Ectodermal cell (in vitro differentiated cells): ENCODE data around the gene CBX6.

Source experiments
- H3K27ac ChIP-seq: 2 replicates; pipeline ENCODE4 v1.7.0; 2013; ENCODE audit warnings: mild to moderate bottlenecking, low read depth, low read length; ENCODE audit not compliant: insufficient read depth, poor library complexity, severe bottlenecking
- H3K27me3 ChIP-seq: 2 replicates; pipeline ENCODE4 v1.7.0; 2013; ENCODE audit warnings: mild to moderate bottlenecking, low read length; ENCODE audit not compliant: insufficient read depth, control insufficient read depth, poor library complexity, severe bottlenecking
- H3K36me3 ChIP-seq: one replicate; pipeline ENCODE4 v1.7.0; 2013; ENCODE audit warnings: low read length; ENCODE audit not compliant: control insufficient read depth, insufficient read depth
- H3K4me1 ChIP-seq: one replicate; pipeline ENCODE4 v1.7.0; 2013; ENCODE audit warnings: low read length; ENCODE audit not compliant: control insufficient read depth, insufficient read depth
- H3K4me3 ChIP-seq: 2 replicates; pipeline ENCODE4 v1.7.0; 2013; ENCODE audit warnings: low read depth, low read length, control low read depth; ENCODE audit not compliant: insufficient read depth
- H3K9me3 ChIP-seq: 2 replicates; pipeline ENCODE4 v1.7.0; 2013; ENCODE audit warnings: mild to moderate bottlenecking, low read length, moderate library complexity; ENCODE audit not compliant: control insufficient read depth
- WGBS, 2 experiments: methylation state at CpG; one replicate each; pipeline ENCODE4 v1.1.7; 2013; ENCODE audit warnings: missing lambda C conversion rate in 2 of 2; 5-methylcytosine and 5-hydroxymethylcytosine counted together

CBX6 gene

DNA sequence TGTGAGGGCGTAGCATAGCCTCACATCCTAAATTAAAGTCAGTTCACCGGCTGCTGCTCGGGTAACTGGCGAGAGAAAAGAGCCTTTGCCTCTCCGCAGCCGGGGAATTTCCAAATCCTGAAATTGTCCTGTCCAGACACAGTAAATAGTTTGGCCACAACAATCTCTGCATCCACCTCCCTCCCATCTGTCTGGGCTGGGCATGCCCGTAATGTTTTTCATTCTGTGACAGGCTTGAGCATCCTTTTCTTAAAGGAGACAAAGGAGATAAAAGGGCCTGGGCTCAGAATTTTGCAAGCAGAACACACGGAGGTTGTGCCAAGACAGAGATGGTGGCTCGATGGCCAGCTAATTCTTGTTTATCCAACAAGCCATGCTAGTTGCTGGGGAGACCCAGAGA lies 19.2 kb upstream of the CBX6 start:
- WGBS, 2 experiments = 78 to 83% methylated on average over 9 of the region's 9 CpGs
- Histone ChIP-seq H3K36me3 (no peaks in the 10 kb centered on the region), H3K4me3 (no peak overlapping the region), H3K4me1 (no peaks in the 10 kb centered on the region), H3K27me3 (no peaks in the 10 kb centered on the region), H3K9me3 (no peaks in the 10 kb centered on the region), H3K27ac (no peak overlapping the region)

DNA sequence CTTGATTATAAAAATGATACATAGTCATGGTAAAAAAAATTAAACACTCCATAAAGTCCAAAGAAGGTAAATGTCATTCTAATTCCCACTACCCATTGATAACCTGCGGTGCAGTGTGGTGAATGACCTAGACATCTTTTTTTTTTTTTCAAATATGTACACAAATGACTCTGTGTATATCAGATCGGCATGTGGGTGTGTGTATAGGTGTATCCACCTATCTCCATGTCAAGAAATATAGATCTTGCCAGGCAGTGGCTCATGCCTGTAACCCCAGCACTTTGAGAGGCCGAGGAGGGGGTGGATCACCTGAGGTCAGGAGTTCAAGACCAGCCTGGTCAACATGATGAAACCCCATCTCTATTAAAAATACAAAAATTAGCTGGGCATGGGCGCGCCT lies 18.4 kb upstream of the CBX6 start:
- H3K36me3 ChIP-seq = no peaks in the 10 kb centered on the region
- H3K4me3 ChIP-seq = no peak overlapping the region
- no peaks in the 10 kb centered on the region for H3K4me1 ChIP-seq
- WGBS, 2 experiments = 83 to 87% methylated on average over 3 to 5 of the region's 5 CpGs
- no peaks in the 10 kb centered on the region for H3K27me3 ChIP-seq
- no peak overlapping the region for H3K27ac ChIP-seq
- no peaks in the 10 kb centered on the region for H3K9me3 ChIP-seq

DNA sequence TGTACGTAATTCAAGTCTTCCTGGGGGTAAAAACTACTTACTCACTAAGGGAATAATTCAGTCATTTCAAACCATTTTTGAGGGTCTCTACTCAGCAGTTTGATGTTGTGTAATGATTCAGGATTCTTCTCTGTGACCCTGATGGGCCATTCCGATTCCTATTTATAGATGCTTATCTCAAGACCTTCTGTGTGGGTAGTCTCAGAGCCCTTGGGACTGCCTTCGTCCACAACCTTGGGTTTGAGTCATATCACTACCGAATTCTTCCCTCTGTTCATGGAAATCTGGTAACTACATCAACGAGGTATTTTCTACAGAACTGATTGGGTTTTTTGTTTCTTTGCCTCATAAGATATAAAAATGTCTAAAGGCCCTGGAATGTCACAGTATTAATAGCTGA lies 14.3 kb upstream of the CBX6 start:
- Histone ChIP-seq H3K36me3 (no peaks in the 10 kb centered on the region), H3K9me3 (no peaks in the 10 kb centered on the region), H3K27me3 (no peaks in the 10 kb centered on the region), H3K4me1 (no peaks in the 10 kb centered on the region), H3K27ac (no peak overlapping the region), H3K4me3 (no peak overlapping the region)
- 81 to 92% methylated on average over 4 to 5 of the region's 5 CpGs for WGBS, 2 experiments

DNA sequence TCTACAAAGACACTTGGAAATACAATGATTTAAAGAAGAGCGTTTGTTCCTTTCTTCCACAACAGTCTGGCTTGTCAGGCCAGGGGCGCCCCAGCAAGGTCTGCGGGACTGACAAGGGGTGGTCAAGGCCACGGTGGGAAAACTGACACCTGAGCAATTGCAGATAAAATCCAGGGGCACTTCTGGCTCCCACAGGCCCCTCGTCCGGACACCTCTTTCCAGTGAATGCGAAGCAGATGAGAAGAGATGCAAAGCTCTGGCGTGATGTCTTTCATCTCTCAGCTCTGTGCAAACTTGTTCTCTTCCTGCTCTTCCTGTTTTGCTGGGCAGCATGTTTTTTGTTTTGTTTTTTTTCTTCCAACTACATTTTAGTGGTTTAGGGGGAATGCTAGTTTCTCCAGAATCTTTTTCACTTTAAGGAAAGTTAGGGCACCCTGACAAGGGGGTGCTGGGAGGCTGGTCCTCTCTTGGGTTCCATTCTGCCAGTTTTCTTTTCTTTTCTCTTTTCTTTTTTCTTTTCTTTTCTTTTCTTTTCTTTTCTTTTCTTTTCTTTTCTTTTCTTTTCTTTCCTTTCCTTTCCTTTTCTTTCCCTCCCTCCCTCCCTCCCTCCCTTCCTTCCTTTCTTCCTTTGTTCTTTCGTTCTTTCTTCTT lies 11.1 kb upstream of the CBX6 start:
- WGBS, 2 experiments = 74 to 76% methylated on average over 9 of the region's 9 CpGs
- Histone ChIP-seq H3K4me3 (no peak overlapping the region), H3K27ac (no peak overlapping the region), H3K36me3 (no peaks in the 10 kb centered on the region), H3K9me3 (no peaks in the 10 kb centered on the region), H3K27me3 (no peaks in the 10 kb centered on the region), H3K4me1 (no peaks in the 10 kb centered on the region)

DNA sequence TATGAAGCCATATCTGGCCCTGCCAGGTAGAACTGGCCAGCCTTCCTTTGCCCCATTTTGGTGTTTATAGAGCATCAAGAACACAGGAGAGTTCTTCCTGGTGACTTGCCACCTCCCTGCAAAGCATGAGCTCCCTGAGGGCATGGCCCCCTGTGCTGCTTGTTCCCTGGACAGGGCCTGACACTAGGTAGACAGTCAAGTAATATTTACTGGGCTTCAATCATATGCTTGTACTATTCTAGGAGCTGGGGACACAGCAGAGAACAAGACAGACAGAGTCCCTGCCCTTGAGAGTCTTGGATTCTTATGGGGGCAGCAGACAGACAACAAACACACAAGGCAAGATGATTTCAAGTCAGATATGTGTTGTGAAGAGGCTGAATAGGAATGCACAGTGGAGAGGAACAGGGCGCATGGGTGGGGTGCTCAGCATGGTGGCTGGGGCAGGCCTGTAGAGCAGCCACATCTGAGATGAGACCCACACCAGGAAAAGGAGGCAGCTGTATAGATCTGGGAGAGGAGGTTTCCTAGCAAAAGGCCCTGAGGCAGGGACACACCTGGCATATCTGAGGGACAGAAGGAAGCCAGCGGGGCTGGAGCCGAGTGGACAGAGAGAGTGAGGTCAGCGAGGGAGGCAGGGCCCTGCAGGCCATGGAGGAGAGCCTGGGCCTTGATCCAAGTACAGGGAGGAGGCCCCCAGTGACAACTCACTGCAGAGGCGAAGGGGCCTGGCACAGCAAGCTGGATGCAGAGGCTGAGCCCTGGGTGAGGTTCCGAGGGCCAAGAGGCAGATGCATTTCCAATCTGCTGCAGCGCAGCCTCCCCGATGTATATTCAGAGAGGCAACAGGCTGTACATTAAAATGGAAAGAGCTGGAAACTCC lies 10.2 kb upstream of the CBX6 start:
- no peak overlapping the region for H3K4me3 ChIP-seq
- no peaks in the 10 kb centered on the region for H3K27me3 ChIP-seq
- no peaks in the 10 kb centered on the region for H3K36me3 ChIP-seq
- WGBS, 2 experiments = 89 to 90% methylated on average over 8 of the region's 8 CpGs
- H3K27ac ChIP-seq = no peak overlapping the region
- no peaks in the 10 kb centered on the region for H3K9me3 ChIP-seq
- H3K4me1 ChIP-seq = no peaks in the 10 kb centered on the region

DNA sequence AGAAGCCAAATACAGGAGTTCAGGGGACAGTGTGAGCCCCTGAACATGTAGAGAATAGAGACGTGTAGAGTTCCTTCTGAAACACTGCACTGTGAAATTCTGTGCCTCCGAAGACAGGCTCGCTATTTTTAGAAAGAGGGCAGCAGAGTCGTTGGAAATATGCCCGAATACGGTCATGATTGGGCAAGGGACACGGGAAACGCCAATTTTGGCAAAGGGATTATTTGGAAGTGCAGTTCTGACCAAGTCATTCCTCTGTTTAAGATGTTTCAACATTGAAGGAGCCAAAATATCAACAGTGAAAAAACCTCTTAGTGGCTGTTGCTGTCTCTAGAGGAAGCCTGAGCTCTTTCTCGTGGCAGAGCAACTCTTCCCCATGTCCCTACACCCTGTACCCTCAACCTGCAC lies 9.5 kb upstream of the CBX6 start:
- Histone ChIP-seq H3K4me3 (no peak overlapping the region), H3K9me3 (no peaks in the 10 kb centered on the region), H3K36me3 (no peaks in the 10 kb centered on the region), H3K27me3 (no peaks in the 10 kb centered on the region), H3K4me1 (no peaks in the 10 kb centered on the region), H3K27ac (no peak overlapping the region)
- 89 to 90% methylated on average over 9 of the region's 9 CpGs for WGBS, 2 experiments

DNA sequence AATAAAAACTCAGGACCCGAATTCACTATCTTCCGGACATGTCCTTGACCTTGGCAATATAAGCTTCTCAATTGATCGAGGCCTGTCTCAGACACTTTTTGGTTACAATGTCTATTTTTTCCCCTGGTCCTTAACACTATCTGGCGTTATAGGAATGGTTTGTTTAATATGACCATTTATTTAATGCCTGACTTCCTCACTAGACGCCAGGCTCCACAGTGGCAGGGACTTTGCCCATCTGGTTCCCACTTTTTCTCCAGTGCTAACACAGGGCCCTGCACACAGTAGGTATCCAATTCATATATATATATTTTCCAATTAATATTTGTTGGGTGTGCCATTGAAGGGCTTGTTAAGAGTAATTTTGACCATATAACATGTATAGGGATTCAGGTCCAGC lies 7.9 kb upstream of the CBX6 start:
- no peaks in the 10 kb centered on the region for H3K36me3 ChIP-seq
- no peaks in the 10 kb centered on the region for H3K9me3 ChIP-seq
- H3K27me3 ChIP-seq = no peaks in the 10 kb centered on the region
- no peaks in the 10 kb centered on the region for H3K4me1 ChIP-seq
- H3K4me3 ChIP-seq = no peak overlapping the region
- H3K27ac ChIP-seq = no peak overlapping the region
- 94 to 97% methylated on average over 5 of the region's 5 CpGs for WGBS, 2 experiments

DNA sequence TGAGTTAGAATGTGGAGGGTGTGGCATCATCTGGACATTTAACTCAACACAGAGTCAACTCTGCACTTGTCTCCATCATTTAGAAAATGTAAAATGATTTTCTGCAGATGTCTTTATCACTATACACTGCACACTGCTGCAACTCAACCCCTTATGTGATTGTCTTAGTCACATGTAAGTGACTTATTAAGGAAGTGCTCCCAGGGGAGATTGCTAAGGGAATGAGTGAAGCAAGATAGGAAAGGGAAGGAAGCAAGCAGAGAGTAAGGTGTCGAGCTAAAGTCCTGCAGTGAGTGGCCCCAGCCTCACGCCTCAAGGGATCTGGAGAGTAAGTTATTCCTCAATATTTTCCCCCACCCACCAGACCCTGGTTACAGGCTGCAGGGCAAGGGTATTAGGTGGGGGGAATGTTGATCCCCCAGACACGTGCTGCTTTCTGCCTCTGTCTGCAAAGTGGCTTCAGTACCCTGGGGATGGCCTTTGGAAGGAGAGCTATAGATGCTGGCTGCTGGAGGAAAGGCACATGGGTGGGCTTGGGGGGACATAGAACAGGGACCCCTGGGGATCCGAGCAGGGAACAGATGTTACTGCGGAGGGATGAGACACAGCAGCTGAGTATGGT lies 7.2 kb upstream of the CBX6 start:
- WGBS, 2 experiments = 80 to 84% methylated on average over 5 of the region's 5 CpGs

DNA sequence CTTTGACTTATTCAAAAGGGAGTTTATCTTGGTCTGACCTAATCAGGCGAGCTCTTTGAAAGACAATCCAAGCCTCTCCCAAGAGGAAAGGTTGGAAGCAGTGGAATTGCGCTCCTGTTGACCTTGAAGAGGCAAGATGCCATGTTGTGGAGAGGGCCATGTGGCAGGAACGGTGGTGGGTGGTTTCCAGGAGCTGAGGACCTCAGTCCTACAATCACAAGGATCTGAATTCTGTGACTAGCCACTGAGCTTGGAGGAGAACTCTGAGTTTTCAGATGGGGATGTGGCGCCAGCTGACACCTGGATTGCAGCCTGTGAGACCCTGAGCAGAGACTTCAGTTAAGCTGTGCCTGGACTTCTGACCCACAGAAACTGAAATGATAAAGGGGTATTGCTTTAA lies 6.0 kb upstream of the CBX6 start:
- Histone ChIP-seq H3K27ac (no peak overlapping the region), H3K36me3 (no peaks in the 10 kb centered on the region), H3K4me3 (no peak overlapping the region), H3K9me3 (no peaks in the 10 kb centered on the region), H3K4me1 (no peaks in the 10 kb centered on the region), H3K27me3 (no peaks in the 10 kb centered on the region)
- 92 to 95% methylated on average over 4 of the region's 4 CpGs for WGBS, 2 experiments

More for the DNA sequence above, 7.2 kb upstream of the CBX6 start:
- Histone ChIP-seq H3K27me3 (no peaks in the 10 kb centered on the region), H3K27ac (no peak overlapping the region), H3K9me3 (no peaks in the 10 kb centered on the region), H3K4me1 (no peaks in the 10 kb centered on the region), H3K4me3 (no peak overlapping the region), H3K36me3 (no peaks in the 10 kb centered on the region)

DNA sequence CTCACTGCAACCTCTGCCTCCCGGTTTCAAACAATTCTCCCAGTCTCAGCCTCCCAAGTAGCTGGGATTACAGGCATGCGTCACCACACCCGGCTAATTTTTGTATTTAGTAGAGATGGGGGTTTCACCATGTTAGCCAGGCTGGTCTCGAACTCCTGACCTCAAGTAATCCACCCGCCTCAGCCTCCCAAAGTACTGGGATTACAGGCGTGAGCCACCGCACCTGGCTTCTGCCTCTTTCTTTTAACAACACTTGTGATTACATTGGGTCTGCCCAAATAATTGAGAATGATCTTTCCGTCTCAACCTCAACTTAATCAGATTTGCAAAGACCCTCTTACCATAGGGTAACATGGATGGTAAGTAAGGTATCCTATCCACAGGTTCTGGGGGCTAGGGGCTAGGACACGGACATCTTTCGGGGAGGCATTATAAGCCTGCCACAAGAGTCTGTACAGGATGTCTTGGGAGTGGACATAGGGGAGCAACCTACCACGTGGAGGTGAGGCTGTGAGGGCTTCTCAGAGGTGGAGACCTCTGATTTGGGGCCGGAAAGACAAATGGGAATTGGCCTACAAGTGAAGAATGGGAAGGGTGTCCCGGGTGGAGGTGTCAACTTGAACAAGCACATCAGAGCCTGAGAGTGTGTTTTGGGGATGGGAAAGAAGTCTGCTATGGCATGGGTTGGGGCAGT lies 2.7 kb upstream of the CBX6 start:
- Histone ChIP-seq H3K4me1 (peaks cover 7% of the 10 kb centered on the region), H3K36me3 (peaks cover 3% of the 10 kb centered on the region), H3K4me3 (no peak overlapping the region), H3K27ac (no peak overlapping the region), H3K27me3 (no peaks in the 10 kb centered on the region), H3K9me3 (no peaks in the 10 kb centered on the region)
- WGBS, 2 experiments = 92 to 93% methylated on average over 13 of the region's 13 CpGs
